ENCODE results near the gene OTOS. TPM values are rescaled to one million over a fixed set of nuclear protein-coding genes. Genes with fewer than 3 reads are reported as not detected.

Gene OTOS
- total RNA-seq, 2 experiments from 2014 or later, result not detected

DNA sequence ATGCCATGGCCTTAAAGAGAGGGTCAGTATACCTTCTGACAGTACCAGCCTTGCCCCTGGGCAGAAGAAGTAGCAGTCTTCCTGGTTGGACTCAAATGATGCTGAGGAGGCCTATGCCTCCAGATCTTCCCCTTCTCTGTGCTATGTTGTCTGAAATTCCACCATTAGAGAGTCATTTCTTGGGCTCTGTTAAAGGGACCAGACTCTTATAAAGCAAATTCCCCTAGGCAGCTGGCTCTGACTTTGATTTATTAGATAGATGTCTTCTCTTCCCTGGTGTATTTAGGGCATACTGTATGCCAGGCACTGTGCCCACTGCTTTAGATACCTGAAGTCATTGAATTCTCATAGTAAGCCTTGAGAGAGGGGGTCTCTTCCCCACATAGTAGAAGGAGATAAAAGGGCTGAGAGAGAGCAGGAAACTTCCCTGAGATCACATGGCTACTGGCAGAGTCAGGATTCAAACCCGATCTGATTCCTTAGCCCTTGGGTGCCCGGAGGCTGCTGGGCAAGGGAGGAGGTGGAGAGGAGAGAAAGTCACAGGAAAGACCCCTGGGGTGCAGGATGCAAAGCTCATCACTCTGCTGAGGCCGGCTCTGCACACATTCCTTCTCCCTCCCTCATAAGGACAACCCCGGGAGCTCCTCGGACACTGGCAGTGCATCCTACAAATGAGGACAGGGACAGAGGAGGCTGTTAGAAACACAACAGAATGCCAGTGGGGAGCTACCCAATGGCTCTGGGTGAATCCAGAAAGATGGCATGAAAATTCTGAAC lies 27.4 kb downstream of the OTOS start:
- TF ChIP-seq, protein P1, sequence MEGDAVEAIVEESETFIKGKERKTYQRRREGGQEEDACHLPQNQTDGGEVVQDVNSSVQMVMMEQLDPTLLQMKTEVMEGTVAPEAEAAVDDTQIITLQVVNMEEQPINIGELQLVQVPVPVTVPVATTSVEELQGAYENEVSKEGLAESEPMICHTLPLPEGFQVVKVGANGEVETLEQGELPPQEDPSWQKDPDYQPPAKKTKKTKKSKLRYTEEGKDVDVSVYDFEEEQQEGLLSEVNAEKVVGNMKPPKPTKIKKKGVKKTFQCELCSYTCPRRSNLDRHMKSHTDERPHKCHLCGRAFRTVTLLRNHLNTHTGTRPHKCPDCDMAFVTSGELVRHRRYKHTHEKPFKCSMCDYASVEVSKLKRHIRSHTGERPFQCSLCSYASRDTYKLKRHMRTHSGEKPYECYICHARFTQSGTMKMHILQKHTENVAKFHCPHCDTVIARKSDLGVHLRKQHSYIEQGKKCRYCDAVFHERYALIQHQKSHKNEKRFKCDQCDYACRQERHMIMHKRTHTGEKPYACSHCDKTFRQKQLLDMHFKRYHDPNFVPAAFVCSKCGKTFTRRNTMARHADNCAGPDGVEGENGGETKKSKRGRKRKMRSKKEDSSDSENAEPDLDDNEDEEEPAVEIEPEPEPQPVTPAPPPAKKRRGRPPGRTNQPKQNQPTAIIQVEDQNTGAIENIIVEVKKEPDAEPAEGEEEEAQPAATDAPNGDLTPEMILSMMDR (IDR thresholded peaks at IDR 0.05), result no peak
- no peaks in the 10 kb centered on the region for H3K4me1 ChIP-seq (ENCODE audit: insufficient read depth, low read length)
- Mint-ChIP-seq H3K27me3 (peaks cover 53% of the 10 kb centered on the region), H3K9me3 (no peaks in the 10 kb centered on the region), H3K27ac (no peak overlapping the region), H3K4me1 (ENCODE audit: low read depth) (no peaks in the 10 kb centered on the region), H3K36me3 (ENCODE audit: low read depth) (no peaks in the 10 kb centered on the region), H3K4me3 (no peak overlapping the region)
- DNase-seq (no peak), ATAC-seq (ENCODE audit: poor library complexity) (no peak)
- no peaks in the 10 kb centered on the region for H3K9me3 ChIP-seq (ENCODE audit: control insufficient read depth in 1 of 2, insufficient read depth in 1 of 2, low read length in 2 of 2)
- ChIA-PET CTCF (no interaction called here), POLR2A (no interaction called here)
- H3K27me3 ChIP-seq (ENCODE audit: control insufficient read depth in 1 of 2, insufficient read depth in 2 of 2, low read length in 2 of 2), result peaks cover 7 to 16% of the 10 kb centered on the region in 2 experiments
- intact Hi-C loops (cut with DNase I, micrococcal nuclease), result no loop called here
- H3K4me3 ChIP-seq (ENCODE audit: low read length), result no peak overlapping the region
- no peaks in the 10 kb centered on the region for H3K36me3 ChIP-seq (ENCODE audit: insufficient read depth, low read length)
- no peak overlapping the region for H3K27ac ChIP-seq (ENCODE audit: low read depth in 1 of 2, low read length in 2 of 2)

DNA sequence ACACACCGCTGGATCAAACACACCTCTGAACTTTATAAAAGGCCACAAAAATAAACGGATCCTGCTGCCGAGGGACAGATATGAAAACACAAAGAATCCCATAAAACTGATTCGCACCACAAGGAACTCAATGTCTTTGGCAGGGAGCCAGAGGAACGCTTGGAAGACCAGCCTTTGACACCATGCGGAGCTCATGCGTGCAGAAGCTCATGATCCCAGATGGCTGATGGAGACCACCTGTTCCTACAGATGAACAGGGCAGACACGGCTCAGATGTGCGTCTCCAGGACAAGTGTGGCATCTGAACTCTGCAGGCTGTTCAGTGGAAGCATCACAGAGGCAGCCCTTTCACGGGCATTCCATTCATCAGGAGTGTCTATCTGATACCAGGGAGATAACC lies 29.2 kb downstream of the OTOS start:
- H3K4me1 ChIP-seq (ENCODE audit: insufficient read depth, low read length), result no peaks in the 10 kb centered on the region
- H3K9me3 ChIP-seq (ENCODE audit: control insufficient read depth in 1 of 2, insufficient read depth in 1 of 2, low read length in 2 of 2), result no peaks in the 10 kb centered on the region
- TF ChIP-seq, protein P1 (IDR thresholded peaks at IDR 0.05), result no peak
- POLR2A ChIA-PET, result no interaction called here
- H3K27me3 ChIP-seq (ENCODE audit: control insufficient read depth in 1 of 2, insufficient read depth in 2 of 2, low read length in 2 of 2), result peaks cover 7 to 16% of the 10 kb centered on the region in 2 experiments
- ATAC-seq (ENCODE audit: poor library complexity) (no peak), DNase-seq (no peak)
- CTCF ChIA-PET, result no interaction called here
- Mint-ChIP-seq H3K27ac (no peak overlapping the region), H3K36me3 (ENCODE audit: low read depth) (no peaks in the 10 kb centered on the region), H3K4me3 (no peak overlapping the region), H3K27me3 (peaks cover 56% of the 10 kb centered on the region), H3K9me3 (no peaks in the 10 kb centered on the region), H3K4me1 (ENCODE audit: low read depth) (no peaks in the 10 kb centered on the region)
- no peak overlapping the region for H3K4me3 ChIP-seq (ENCODE audit: low read length)
- intact Hi-C loops (cut with DNase I, micrococcal nuclease), result no loop called here
- H3K27ac ChIP-seq (ENCODE audit: low read depth in 1 of 2, low read length in 2 of 2), result no peak overlapping the region
- no peaks in the 10 kb centered on the region for H3K36me3 ChIP-seq (ENCODE audit: insufficient read depth, low read length)

DNA sequence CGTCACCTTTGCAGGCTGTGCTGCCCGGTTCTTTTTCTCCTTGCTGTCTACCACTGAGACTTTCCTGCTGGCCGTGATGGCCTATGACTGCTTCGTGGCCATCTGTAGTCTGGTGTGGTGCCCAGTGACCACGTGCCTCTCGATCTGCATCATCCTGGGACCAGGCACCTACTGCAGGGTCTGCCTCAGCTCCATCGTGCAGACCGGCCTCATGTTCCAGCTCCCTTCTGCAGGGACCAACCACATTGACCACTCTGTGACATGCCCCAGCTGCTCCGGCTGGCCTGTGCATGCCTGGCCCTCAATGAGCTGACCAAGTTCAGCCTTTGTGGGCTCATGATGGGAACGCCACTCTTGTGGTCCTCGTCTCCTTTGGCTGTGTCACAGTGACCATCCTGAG lies 31.1 kb downstream of the OTOS start:
- no peak overlapping the region for H3K27ac Mint-ChIP-seq
- no peaks in the 10 kb centered on the region for H3K9me3 ChIP-seq (ENCODE audit: control insufficient read depth in 1 of 2, insufficient read depth in 1 of 2, low read length in 2 of 2)
- ChIA-PET CTCF (no interaction called here), POLR2A (no interaction called here)
- H3K4me1 ChIP-seq (ENCODE audit: insufficient read depth, low read length), result no peaks in the 10 kb centered on the region
- H3K27ac ChIP-seq (ENCODE audit: low read depth in 1 of 2, low read length in 2 of 2), result no peak overlapping the region
- no peaks in the 10 kb centered on the region for H3K9me3 Mint-ChIP-seq
- H3K36me3 Mint-ChIP-seq (ENCODE audit: low read depth), result no peaks in the 10 kb centered on the region
- no peak for ATAC-seq (ENCODE audit: poor library complexity)
- no peak for DNase-seq
- TF ChIP-seq, protein P1 (IDR thresholded peaks at IDR 0.05), result no peak
- no peak overlapping the region for H3K4me3 Mint-ChIP-seq
- intact Hi-C loops (cut with DNase I, micrococcal nuclease), result no loop called here
- no peaks in the 10 kb centered on the region for H3K36me3 ChIP-seq (ENCODE audit: insufficient read depth, low read length)
- peaks cover 7 to 8% of the 10 kb centered on the region in 2 experiments for H3K27me3 ChIP-seq (ENCODE audit: control insufficient read depth in 1 of 2, insufficient read depth in 2 of 2, low read length in 2 of 2)
- peaks cover 46% of the 10 kb centered on the region for H3K27me3 Mint-ChIP-seq
- no peak overlapping the region for H3K4me3 ChIP-seq (ENCODE audit: low read length)
- no peaks in the 10 kb centered on the region for H3K4me1 Mint-ChIP-seq (ENCODE audit: low read depth)
